Activated naive CD8-positive, alpha-beta T cell (primary cell): ENCODE data around the gene PIP4K2A.
"Not testable (repeated sequence)": the region's sequence is repeated elsewhere in the genome, so short reads cannot be mapped to it uniquely, and the experiment has no call there.

Experiments used
- H3K27ac Mint-ChIP-seq: one replicate; pipeline ENCODE4 v1.8.0; 2021; ENCODE audit warnings: mixed read lengths
- H3K27me3 Mint-ChIP-seq: one replicate; pipeline ENCODE4 v1.8.0; 2021; ENCODE audit warnings: mixed read lengths
- H3K36me3 Mint-ChIP-seq: one replicate; pipeline ENCODE4 v1.8.0; 2021; ENCODE audit warnings: mixed read lengths
- H3K4me1 Mint-ChIP-seq: one replicate; pipeline ENCODE4 v1.8.0; 2021; ENCODE audit warnings: low read depth, mixed read lengths
- H3K4me3 Mint-ChIP-seq: one replicate; pipeline ENCODE4 v1.8.0; 2021; ENCODE audit warnings: mild to moderate bottlenecking, mixed read lengths
- H3K9me3 Mint-ChIP-seq: one replicate; pipeline ENCODE4 v1.8.0; 2021; ENCODE audit warnings: low read depth, mixed read lengths

PIP4K2A gene

GRCh38 chr10:22505911-22506685 is 208.3 kb downstream of the PIP4K2A start:
- H3K27ac Mint-ChIP-seq: no peak overlapping the region
- H3K27me3 Mint-ChIP-seq: peaks cover 10% of the 10 kb centered on the region
- H3K4me3 Mint-ChIP-seq: peak overlapping the region; percentile 3

GRCh38 chr10:22504766-22505165 is 209.6 kb downstream of the PIP4K2A start:
- peaks cover 15% of the 10 kb centered on the region for H3K4me1 Mint-ChIP-seq
- H3K36me3 Mint-ChIP-seq: no peaks in the 10 kb centered on the region
- H3K4me3 Mint-ChIP-seq: no peak overlapping the region
- no peaks in the 10 kb centered on the region for H3K9me3 Mint-ChIP-seq
- peaks cover 6% of the 10 kb centered on the region for H3K27me3 Mint-ChIP-seq
- no peak overlapping the region for H3K27ac Mint-ChIP-seq

More at GRCh38 chr10:22505911-22506685, 208.3 kb downstream of the PIP4K2A start:
- peaks cover 15% of the 10 kb centered on the region for H3K4me1 Mint-ChIP-seq
- peaks cover 5% of the 10 kb centered on the region for H3K36me3 Mint-ChIP-seq
- no peaks in the 10 kb centered on the region for H3K9me3 Mint-ChIP-seq

GRCh38 chr10:22503315-22504088 is 210.9 kb downstream of the PIP4K2A start:
- Mint-ChIP-seq H3K4me3 (no peak overlapping the region), H3K4me1 (peaks cover 15% of the 10 kb centered on the region), H3K27me3 (peaks cover 4% of the 10 kb centered on the region), H3K9me3 (no peaks in the 10 kb centered on the region), H3K36me3 (no peaks in the 10 kb centered on the region), H3K27ac (no peak overlapping the region)

- Mint-ChIP-seq H3K36me3 (no peaks in the 10 kb centered on the region), H3K27ac (no peak overlapping the region), H3K4me1 (peaks cover 10% of the 10 kb centered on the region), H3K27me3 (peaks cover 4% of the 10 kb centered on the region), H3K9me3 (no peaks in the 10 kb centered on the region), H3K4me3 (no peak overlapping the region)
Observed at GRCh38 chr10:22501863-22502262, 212.5 kb downstream of the PIP4K2A start.

- Mint-ChIP-seq H3K9me3 (no peaks in the 10 kb centered on the region), H3K27ac (no peak overlapping the region), H3K4me3 (no peak overlapping the region)
Observed at GRCh38 chr10:22501413-22501812, 213.0 kb downstream of the PIP4K2A start.

GRCh38 chr10:22500656-22501340 is 213.6 kb downstream of the PIP4K2A start:
- peaks cover 4% of the 10 kb centered on the region for H3K27me3 Mint-ChIP-seq
- no peaks in the 10 kb centered on the region for H3K9me3 Mint-ChIP-seq
- H3K27ac Mint-ChIP-seq: no peak overlapping the region
- no peak overlapping the region for H3K4me3 Mint-ChIP-seq
- H3K36me3 Mint-ChIP-seq: no peaks in the 10 kb centered on the region
- H3K4me1 Mint-ChIP-seq: no peaks in the 10 kb centered on the region

More at GRCh38 chr10:22501413-22501812, 213.0 kb downstream of the PIP4K2A start:
- H3K4me1 Mint-ChIP-seq: peaks cover 6% of the 10 kb centered on the region
- H3K27me3 Mint-ChIP-seq: peaks cover 4% of the 10 kb centered on the region
- no peaks in the 10 kb centered on the region for H3K36me3 Mint-ChIP-seq

GRCh38 chr10:22499973-22500372 is 214.4 kb downstream of the PIP4K2A start:
- H3K4me3 Mint-ChIP-seq, H3K4me1 Mint-ChIP-seq, H3K36me3 Mint-ChIP-seq, H3K27ac Mint-ChIP-seq, H3K9me3 Mint-ChIP-seq, H3K27me3 Mint-ChIP-seq: not testable (repeated sequence)

- H3K9me3 Mint-ChIP-seq: no peaks in the 10 kb centered on the region
- no peaks in the 10 kb centered on the region for H3K36me3 Mint-ChIP-seq
- no peak overlapping the region for H3K4me3 Mint-ChIP-seq
- H3K27me3 Mint-ChIP-seq: peaks cover 3% of the 10 kb centered on the region
- no peak overlapping the region for H3K27ac Mint-ChIP-seq
- peaks cover 17% of the 10 kb centered on the region for H3K4me1 Mint-ChIP-seq
Observed at GRCh38 chr10:22495396-22495795, 219.0 kb downstream of the PIP4K2A start.

GRCh38 chr10:22494007-22494406 is 220.4 kb downstream of the PIP4K2A start:
- Mint-ChIP-seq H3K27ac (no peak overlapping the region), H3K4me1 (peaks cover 17% of the 10 kb centered on the region), H3K9me3 (no peaks in the 10 kb centered on the region), H3K4me3 (no peak overlapping the region), H3K27me3 (peaks cover 6% of the 10 kb centered on the region), H3K36me3 (peaks cover 2% of the 10 kb centered on the region)

- Mint-ChIP-seq H3K27ac (no peak overlapping the region), H3K9me3 (no peaks in the 10 kb centered on the region), H3K36me3 (peaks cover 4% of the 10 kb centered on the region), H3K27me3 (peaks cover 6% of the 10 kb centered on the region), H3K4me3 (no peak overlapping the region), H3K4me1 (peaks cover 17% of the 10 kb centered on the region)
Observed at GRCh38 chr10:22491931-22492615, 222.3 kb downstream of the PIP4K2A start.

- peaks cover 17% of the 10 kb centered on the region for H3K4me1 Mint-ChIP-seq
- H3K27me3 Mint-ChIP-seq: peaks cover 6% of the 10 kb centered on the region
- H3K9me3 Mint-ChIP-seq: no peaks in the 10 kb centered on the region
- H3K36me3 Mint-ChIP-seq: peaks cover 4% of the 10 kb centered on the region
- H3K4me3 Mint-ChIP-seq: no peak overlapping the region
- no peak overlapping the region for H3K27ac Mint-ChIP-seq
Observed at GRCh38 chr10:22491480-22491879, 222.9 kb downstream of the PIP4K2A start.

- Mint-ChIP-seq H3K27ac (no peak overlapping the region), H3K9me3 (no peaks in the 10 kb centered on the region), H3K4me3 (no peak overlapping the region), H3K36me3 (peaks cover 4% of the 10 kb centered on the region), H3K4me1 (peaks cover 17% of the 10 kb centered on the region), H3K27me3 (peaks cover 6% of the 10 kb centered on the region)
Observed at GRCh38 chr10:22489975-22490374, 224.4 kb downstream of the PIP4K2A start.

GRCh38 chr10:22489467-22489866 is 224.9 kb downstream of the PIP4K2A start:
- Mint-ChIP-seq H3K4me3 (no peak overlapping the region), H3K4me1 (peaks cover 17% of the 10 kb centered on the region), H3K27me3 (peaks cover 6% of the 10 kb centered on the region), H3K9me3 (no peaks in the 10 kb centered on the region), H3K36me3 (peaks cover 4% of the 10 kb centered on the region), H3K27ac (no peak overlapping the region)

GRCh38 chr10:22486431-22486830 is 227.9 kb downstream of the PIP4K2A start:
- no peaks in the 10 kb centered on the region for H3K9me3 Mint-ChIP-seq
- H3K27ac Mint-ChIP-seq: no peak overlapping the region
- peaks cover 12% of the 10 kb centered on the region for H3K4me1 Mint-ChIP-seq
- H3K4me3 Mint-ChIP-seq: no peak overlapping the region
- H3K36me3 Mint-ChIP-seq: peaks cover 4% of the 10 kb centered on the region
- peaks cover 6% of the 10 kb centered on the region for H3K27me3 Mint-ChIP-seq
